Measurements from ENCODE around the gene COQ8A.

The COQ8A gene

DNA sequence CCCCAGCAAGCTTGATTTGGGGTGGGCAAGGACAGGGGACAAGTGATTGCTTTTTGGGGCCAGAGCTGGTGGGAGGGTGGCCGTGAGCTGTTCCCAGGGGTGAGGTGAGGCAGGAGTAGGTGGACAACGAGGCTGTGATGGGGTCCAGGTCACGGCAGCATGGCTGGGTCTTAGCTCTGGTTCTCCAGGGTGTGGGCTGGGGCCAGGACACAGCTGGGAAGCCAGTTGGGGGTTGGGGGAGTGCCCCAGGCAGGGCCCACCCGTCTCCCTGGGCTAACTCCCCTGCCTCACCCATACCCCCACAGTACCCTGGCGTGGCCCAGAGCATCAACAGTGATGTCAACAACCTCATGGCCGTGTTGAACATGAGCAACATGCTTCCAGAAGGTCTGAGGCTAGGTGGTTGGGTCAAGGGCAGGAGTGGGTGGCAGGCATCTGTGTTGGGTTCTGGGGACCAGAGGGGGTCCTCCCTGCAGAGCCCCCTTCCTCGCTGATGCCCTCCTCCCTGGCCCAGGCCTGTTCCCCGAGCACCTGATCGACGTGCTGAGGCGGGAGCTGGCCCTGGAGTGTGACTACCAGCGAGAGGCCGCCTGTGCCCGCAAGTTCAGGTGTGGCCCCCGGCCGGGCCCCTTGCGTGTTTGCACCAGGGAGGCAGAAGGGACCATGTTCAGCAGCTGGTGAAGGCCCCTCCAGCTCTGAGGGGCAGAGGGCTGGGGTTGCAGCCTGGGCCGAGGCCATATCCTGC lies 43.3 kb downstream of the COQ8A start:
- ChIA-PET POLR2A (ENCODE audit: low non-redundant PET) (interaction anchor here (0.5 kb wide), 1 partner anchor 12 kb away, joined by 3 read pairs; no protein-coding TSS in a partner anchor), CTCF (interaction anchor here (0.5 to 1.4 kb wide), 2 partner anchors 9 to 390 kb away, joined by 3 to 4 read pairs; no protein-coding TSS in a partner anchor)
- DNase-seq (ENCODE audit: low spot score), result no peak
- H3K27ac ChIP-seq, result no peak overlapping the region; the same call in 1 of the 2 replicates
- TF ChIP-seq, protein P1, sequence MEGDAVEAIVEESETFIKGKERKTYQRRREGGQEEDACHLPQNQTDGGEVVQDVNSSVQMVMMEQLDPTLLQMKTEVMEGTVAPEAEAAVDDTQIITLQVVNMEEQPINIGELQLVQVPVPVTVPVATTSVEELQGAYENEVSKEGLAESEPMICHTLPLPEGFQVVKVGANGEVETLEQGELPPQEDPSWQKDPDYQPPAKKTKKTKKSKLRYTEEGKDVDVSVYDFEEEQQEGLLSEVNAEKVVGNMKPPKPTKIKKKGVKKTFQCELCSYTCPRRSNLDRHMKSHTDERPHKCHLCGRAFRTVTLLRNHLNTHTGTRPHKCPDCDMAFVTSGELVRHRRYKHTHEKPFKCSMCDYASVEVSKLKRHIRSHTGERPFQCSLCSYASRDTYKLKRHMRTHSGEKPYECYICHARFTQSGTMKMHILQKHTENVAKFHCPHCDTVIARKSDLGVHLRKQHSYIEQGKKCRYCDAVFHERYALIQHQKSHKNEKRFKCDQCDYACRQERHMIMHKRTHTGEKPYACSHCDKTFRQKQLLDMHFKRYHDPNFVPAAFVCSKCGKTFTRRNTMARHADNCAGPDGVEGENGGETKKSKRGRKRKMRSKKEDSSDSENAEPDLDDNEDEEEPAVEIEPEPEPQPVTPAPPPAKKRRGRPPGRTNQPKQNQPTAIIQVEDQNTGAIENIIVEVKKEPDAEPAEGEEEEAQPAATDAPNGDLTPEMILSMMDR (conservative IDR thresholded peaks at IDR 0.05; ENCODE audit: low read depth), result no peak

DNA sequence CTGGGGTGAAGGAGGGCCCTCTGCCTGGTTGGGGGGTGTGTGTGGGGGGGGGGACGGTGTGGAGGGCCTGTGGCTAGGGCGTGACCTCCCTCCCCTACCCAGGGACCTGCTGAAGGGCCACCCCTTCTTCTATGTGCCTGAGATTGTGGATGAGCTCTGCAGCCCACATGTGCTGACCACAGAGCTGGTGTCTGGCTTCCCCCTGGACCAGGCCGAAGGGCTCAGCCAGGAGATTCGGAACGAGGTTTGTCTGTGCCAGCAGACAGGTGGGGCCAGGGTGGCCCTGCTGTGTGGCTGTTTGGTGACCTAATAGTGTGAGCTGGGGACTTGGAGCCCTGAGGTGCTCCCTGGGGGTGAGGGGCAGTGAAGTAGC lies 43.9 kb downstream of the COQ8A start:
- TF ChIP-seq, protein P1 (conservative IDR thresholded peaks at IDR 0.05; ENCODE audit: low read depth), result no peak
- DNase-seq (ENCODE audit: low spot score), result no peak
- peak overlapping the region; percentile 1; the same call in 1 of the 2 replicates for H3K27ac ChIP-seq
- CTCF ChIA-PET, result interaction anchor here (0.6 to 1.4 kb wide), 2 partner anchors 9 to 434 kb away, joined by 3 to 4 read pairs; no protein-coding TSS in a partner anchor
- POLR2A ChIA-PET (ENCODE audit: low non-redundant PET), result no interaction called here

DNA sequence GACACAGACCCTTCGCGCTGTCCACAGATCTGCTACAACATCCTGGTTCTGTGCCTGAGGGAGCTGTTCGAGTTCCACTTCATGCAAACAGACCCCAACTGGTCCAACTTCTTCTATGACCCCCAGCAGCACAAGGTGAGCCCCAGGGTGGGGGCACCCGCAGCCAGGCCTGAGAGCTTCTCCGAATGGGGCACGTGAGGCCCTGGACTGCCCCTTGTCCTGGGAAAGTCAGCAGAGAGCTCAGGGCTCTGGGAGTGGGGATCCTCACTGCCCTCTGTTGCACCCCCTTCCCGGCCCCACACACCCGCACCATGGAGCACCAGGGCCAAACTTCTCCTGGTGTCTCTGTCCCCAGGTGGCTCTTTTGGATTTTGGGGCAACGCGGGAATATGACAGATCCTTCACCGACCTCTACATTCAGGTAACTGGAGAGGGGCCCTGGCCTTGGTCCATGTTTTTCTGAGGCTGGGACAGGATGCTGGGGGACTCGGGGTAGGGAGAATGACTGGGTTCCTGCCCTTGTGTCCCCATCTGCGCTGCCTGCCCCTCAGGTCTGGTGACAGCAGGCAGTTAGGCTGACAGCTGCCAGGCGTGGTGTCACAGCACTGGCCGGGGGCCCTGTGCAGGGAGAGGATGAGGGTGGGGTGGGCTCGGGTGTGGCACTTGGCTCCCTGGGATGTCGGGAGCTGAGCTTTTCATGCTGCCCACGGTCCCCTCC lies 44.6 kb downstream of the COQ8A start:
- H3K27ac ChIP-seq, result peak overlapping the region; percentile 1; the same call in 1 of the 2 replicates
- CTCF ChIA-PET, result interaction anchor here (0.6 to 1.4 kb wide), 3 partner anchors 10 to 435 kb away, joined by 3 to 4 read pairs (median 3); no protein-coding TSS in a partner anchor
- POLR2A ChIA-PET (ENCODE audit: low non-redundant PET), result no interaction called here
- TF ChIP-seq, protein P1 (conservative IDR thresholded peaks at IDR 0.05; ENCODE audit: low read depth), result no peak
- DNase-seq (ENCODE audit: low spot score), result no peak

DNA sequence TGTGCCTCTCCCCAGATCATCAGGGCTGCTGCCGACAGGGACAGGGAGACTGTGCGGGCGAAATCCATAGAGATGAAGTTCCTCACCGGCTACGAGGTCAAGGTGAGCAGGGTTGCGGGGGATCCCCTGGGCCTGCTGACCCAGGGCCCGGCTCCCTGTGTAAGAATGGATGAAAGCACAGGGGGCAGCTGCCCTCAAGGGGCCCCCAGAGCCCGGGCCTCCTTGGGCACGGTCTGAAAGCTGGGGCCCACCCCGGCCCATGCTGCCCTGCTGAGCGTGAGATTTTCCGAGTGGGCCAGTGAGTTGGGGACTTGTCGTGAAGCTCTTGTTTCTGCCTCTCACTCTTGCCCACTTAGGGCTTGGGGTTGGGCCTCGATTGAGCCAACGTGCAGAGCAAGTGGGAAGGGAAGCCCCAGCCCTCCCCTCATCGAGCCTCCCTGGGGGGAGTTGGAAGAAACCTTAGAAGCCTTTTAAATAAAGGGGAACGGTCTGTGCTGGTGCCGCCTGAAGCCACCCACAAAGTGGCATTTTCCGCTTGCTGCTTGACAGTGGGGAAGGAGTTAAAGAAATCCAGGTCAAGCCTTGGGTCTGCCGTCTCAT lies 45.2 kb downstream of the COQ8A start:
- H3K27ac ChIP-seq, result peak overlapping the region; percentile 42
- no peak for DNase-seq (ENCODE audit: low spot score)
- ChIA-PET CTCF (interaction anchor here (0.6 kb wide), 2 partner anchors 213 to 462 kb away, joined by 3 to 4 read pairs; no protein-coding TSS in a partner anchor), POLR2A (ENCODE audit: low non-redundant PET) (no interaction called here)
- TF ChIP-seq, protein P1 (conservative IDR thresholded peaks at IDR 0.05; ENCODE audit: low read depth), result no peak

DNA sequence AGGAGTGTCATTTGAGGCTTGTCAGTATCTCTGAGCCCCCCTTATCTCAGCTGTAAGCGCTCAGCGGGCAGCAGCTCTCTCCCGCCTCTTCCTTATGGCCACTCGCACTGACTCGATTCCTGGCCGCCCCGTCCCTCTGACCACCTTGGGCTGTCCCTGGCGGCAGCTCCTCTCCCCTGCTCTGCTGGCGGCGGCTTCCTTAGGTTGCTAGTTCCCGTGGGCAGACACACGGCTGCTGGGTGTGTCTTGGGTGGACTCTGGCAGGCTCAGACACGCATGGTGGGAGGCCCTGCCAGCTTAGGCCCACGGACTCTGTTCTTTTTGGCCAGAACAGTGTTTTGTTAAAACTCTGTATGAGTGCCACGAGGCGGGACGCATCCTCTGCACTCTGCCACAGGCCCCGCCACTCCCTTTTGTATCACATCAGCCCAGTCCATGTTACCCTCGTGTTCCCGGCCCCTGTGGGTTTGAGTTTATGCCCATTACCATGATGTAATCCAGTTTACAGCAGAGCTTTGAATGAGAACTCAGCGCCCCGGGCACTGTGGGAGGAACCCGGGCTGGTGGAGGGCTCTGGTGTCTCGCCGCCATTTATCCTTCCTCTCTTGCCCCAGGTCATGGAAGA lies 45.9 kb downstream of the COQ8A start:
- ChIA-PET CTCF (interaction anchor here (0.6 kb wide), 2 partner anchors 48 to 461 kb away, joined by 3 to 4 read pairs; no protein-coding TSS in a partner anchor), POLR2A (ENCODE audit: low non-redundant PET) (no interaction called here)
- peak overlapping the region; percentile 42 for H3K27ac ChIP-seq
- no peak for DNase-seq (ENCODE audit: low spot score)
- TF ChIP-seq, protein P1 (conservative IDR thresholded peaks at IDR 0.05; ENCODE audit: low read depth), result no peak

All from RWPE1 (cell line).